Muscle layer of duodenum (tissue), 2 donors: ENCODE data around the gene LMF1.
"Not testable (repeated sequence)": the region's sequence is repeated elsewhere in the genome, so short reads cannot be mapped to it uniquely, and the experiment has no call there.

Experiments used
- H3K27ac ChIP-seq: one replicate; pipeline ENCODE4 v1.7.0; 2013; ENCODE audit warnings: mild to moderate bottlenecking, low read length
- H3K27me3 ChIP-seq: one replicate; pipeline ENCODE4 v1.7.0; 2013; ENCODE audit warnings: low read depth, mild to moderate bottlenecking, control low read depth, low read length
- H3K36me3 ChIP-seq, 2 donors: one replicate each; pipeline ENCODE4 v1.7.0; 2013; ENCODE audit warnings: low read length in 2 of 2, control low read depth in 1 of 2, mild to moderate bottlenecking in 1 of 2; ENCODE audit not compliant: insufficient read depth in 2 of 2, control insufficient read depth in 1 of 2
- H3K4me1 ChIP-seq, 2 donors: one replicate each; pipeline ENCODE4 v1.7.0; 2013; ENCODE audit warnings: low read length in 2 of 2, mild to moderate bottlenecking in 2 of 2, control low read depth in 1 of 2, moderate library complexity in 1 of 2; ENCODE audit not compliant: insufficient read depth in 2 of 2, control insufficient read depth in 1 of 2
- H3K4me3 ChIP-seq, 2 donors: one replicate each; pipeline ENCODE4 v1.7.0; 2013; ENCODE audit warnings: low read length in 2 of 2, low read depth in 1 of 2, mild to moderate bottlenecking in 1 of 2
- H3K9me3 ChIP-seq, 2 donors: one replicate each; pipeline ENCODE4 v1.7.0; 2013; ENCODE audit warnings: low read length in 2 of 2, control low read depth in 1 of 2, mild to moderate bottlenecking in 1 of 2; ENCODE audit not compliant: control insufficient read depth in 1 of 2
- donor health status: healthy.

The LMF1 gene

DNA sequence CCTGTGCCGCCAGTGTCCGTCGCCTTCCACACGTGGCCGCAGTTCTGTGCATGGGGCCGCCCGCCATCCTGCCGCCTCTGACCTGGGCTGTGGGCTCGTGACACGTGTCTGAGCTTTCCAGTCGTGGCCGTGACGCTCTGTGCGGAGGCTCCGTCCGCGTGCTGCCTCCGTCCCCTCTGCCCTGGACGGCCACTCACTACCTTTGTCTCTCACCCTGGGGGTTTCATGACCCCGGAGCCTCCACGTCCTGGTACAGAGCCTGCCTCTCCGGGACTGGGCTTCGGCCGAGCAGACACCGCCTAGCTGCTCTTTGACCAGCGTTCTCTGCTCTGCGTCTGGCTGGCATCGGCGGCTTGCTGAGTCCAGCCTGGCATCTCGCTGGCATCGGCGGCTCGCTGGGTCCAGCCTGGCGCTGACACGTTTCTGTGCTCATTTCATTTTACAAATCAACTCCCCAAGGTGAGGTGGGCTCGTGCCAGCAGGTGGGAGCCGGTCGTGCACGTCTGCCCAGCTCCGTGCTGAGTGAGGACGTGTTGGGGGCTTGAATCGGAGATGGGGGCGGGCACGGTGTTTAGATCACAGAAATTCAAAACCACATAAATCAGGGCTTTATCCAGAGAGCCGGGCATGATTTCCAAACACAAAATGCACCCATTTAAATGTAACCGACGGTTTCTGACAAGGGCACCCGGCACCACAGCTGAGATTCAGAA lies 126.0 kb downstream of the LMF1 start:
- Histone ChIP-seq H3K27me3 (no peaks in the 10 kb centered on the region), H3K9me3 (no peaks in the 10 kb centered on the region), H3K36me3 (no peaks in the 10 kb centered on the region), H3K4me3 (no peak overlapping the region), H3K27ac (no peak overlapping the region), H3K4me1 (no peaks in the 10 kb centered on the region)

DNA sequence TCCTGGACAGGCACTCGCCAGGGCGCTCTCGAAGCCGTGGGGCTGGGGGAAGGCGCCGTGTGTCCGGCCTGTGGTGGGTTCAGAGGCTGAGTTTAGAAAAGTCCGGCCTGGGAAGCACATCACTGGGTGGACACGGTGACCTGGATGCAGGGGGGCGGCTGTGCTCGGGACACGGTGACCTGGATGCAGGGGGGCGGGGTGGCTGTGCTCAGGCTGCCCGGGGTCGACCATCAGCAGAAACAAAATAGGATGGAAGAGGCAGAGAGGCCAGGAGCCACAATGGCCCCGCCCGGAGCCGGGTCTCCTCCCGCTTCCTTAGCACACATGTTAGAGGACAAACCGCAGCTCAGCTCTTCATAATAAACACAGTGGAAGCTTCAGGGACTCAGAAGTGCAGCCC lies 127.0 kb downstream of the LMF1 start:
- Histone ChIP-seq H3K36me3 (no peaks in the 10 kb centered on the region), H3K27me3 (no peaks in the 10 kb centered on the region), H3K9me3 (no peaks in the 10 kb centered on the region), H3K4me3 (no peak overlapping the region), H3K27ac (no peak overlapping the region), H3K4me1 (no peaks in the 10 kb centered on the region)

DNA sequence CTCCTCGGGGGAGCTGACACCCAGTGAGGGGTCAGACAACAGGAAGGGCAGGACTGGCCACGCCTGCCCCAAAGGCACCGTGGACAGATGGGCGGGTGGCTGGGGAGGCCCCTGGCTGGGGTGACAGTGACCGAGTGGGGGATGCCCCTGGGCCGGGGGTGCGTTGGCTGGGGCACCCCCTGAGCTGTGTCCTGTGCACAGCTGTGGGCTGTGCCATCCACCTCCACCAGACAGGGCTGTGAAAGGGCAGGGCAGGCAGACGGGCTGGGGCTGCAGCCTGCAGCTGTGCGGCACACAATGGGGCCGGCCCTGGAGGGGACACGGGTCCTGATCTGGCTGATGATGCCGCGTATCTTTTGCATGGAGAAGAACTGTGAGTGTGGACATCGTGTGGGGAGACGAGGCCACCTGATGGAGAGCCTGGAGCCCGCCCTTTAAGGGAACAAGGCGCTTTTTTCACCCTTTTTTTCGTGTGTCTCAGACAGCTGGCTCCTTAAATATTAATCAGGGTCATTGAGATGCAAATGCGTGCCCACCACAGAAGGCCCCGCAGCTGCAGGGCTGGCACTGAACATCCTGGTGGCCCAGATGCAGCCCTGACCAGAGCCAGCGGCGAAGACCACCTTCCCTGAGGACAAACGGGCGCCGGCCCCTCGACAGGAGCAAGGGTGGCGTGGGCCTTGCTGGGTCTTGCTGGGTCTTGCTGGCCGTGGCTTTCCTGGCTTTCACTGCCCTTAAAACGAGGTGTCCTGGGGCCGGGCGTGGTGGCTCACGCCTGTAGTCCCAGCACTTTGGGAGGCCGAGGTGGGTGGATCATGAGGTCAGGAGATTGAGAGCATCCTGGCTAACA lies 127.8 kb downstream of the LMF1 start:
- H3K36me3 ChIP-seq = no peaks in the 10 kb centered on the region

DNA sequence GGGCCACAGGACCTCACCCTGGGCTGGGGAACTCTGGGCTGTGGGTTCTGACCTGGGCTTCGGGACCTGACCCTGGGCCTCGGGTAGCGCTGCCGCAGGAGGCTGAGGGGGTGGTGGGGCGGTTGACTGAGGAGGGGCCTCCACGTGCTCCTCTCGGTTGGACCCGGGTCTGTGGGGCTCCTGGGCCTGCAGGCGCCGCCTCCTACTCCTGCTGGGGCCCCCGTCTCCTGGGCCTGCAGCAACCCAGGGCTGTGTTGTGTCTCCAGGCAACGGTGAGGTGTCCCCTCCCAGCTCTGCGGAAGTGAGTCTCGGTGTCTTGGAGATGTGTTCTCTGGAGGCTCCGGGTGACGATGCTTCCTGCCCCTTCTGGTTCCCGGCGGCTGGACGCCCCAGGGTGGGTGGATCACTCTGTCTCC lies 128.7 kb downstream of the LMF1 start:
- no peaks in the 10 kb centered on the region for H3K27me3 ChIP-seq

More for the DNA sequence above, 127.8 kb downstream of the LMF1 start:
- Histone ChIP-seq H3K27me3 (no peaks in the 10 kb centered on the region), H3K9me3 (no peaks in the 10 kb centered on the region), H3K4me1 (no peaks in the 10 kb centered on the region), H3K27ac (no peak overlapping the region), H3K4me3 (no peak overlapping the region)

DNA sequence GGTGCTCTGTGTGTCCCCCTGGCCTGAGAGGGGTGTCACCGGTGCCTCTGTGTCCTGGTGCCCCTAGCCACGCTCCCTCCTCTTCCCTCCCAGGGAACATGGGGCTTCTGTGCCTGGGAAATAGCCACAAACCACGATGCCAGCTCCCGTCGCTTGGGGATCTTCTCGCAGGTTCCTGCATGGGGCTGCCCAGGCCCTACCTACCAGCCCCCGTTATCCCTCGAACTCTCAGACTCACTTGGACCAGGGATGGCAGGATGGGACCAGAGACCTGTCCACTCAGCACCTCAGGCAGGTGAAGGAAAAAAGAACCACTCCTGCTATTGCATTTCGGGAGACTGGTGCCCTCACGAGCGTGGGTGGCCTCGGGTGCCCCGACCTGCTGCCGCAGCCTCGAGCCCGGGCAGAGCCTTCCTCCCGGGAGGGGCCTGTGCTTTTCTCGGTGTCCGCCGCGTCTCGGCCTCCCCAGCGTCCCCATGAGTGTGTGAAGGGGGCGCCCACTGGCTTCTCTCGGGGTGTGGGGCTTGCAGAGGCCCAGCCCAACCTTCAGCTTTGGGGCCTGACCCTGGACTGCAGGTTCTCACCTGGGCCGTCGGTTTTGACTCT lies 129.2 kb downstream of the LMF1 start:
- Histone ChIP-seq H3K4me3 (no peak overlapping the region), H3K27me3 (no peaks in the 10 kb centered on the region)

More for the DNA sequence above, 128.7 kb downstream of the LMF1 start:
- no peaks in the 10 kb centered on the region for H3K4me1 ChIP-seq
- H3K9me3 ChIP-seq = peaks cover 0 to under 1% of the 10 kb centered on the region in 2 donors
- H3K27ac ChIP-seq = no peak overlapping the region
- H3K4me3 ChIP-seq = no peak overlapping the region
- no peaks in the 10 kb centered on the region for H3K36me3 ChIP-seq

DNA sequence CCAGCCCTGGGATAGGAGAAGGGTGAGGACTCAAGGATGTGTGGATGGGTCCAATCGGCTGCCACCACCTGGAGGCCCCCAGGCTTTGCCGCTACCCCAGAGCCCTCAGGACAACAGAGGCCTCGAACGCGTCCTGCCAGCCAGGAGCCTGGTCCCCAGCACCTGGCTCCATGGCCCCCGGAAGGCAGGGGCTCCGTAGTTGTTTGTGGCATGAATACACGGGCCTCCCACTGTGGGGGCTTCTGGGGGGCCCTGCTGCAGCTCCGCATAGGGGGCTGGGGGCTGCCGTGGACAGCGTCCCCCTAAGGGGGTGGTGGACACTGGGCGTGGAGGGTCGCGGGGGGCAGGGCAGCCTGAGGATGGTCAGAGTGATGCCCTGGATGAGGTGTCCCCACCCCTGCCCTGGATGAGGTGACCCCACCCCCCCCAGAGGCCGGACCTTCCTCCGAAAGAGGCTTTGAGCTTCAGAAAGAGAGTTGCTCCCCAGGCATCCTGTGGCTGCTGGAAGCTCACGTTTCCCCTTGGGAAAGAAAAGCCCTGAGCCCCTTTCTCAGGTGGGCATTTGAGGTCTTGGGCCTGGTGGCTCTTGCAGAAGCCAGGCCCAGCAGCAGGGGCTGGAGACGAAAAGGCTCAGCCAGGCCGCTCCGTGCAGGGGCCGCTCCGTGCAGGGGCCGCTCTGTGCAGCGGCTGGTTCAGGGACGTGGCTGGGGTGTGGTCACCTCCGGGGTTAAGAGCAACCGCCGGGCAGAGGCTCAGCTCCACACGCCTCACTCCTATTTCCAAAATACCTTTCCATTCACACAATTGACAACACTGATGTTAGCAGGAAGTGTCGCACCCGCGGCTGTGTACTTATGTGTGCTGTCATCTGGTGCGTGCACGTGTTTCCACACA lies 130.0 kb downstream of the LMF1 start:
- H3K27me3 ChIP-seq = no peaks in the 10 kb centered on the region

More for the DNA sequence above, 129.2 kb downstream of the LMF1 start:
- Histone ChIP-seq H3K9me3 (peaks cover 1 to 6% of the 10 kb centered on the region in 2 donors), H3K36me3 (no peaks in the 10 kb centered on the region), H3K27ac (no peak overlapping the region), H3K4me1 (no peaks in the 10 kb centered on the region)

DNA sequence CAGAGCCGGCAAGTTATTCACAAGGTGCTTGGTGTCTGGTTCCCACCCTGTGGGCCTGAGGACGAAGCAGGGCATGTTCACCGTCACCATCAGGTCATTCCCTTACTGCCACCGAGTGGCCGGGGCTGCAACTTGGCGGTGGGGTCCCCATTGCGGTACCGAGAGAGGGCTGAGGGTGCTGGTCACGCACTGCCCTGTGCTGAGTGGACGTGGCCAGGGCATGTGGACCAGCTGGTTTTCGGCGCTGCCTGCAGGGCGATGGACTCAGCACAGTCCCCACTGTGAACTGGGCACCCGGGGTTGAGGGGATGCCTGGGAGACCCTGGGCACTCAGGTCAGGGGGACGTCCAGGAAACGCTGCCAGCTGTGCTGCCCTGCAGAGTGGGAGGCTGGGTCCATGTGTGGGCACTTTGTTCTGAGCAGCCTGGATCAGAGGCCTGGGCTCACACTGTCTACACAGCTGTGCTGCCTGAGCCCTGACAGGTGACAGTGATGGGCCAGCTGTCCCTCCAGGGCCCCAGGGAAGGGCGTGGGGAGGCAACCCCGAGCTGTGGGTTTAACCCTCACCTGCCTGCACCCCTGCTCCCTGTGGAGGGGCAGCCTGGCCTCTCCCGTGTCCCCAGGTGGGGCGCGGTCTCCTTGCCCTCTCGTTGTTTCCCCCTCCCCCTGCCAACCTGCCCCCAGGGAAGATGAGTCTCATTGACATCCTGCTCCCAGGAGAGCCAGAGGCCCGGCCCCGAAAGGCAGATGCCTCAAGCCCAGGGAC lies 131.0 kb downstream of the LMF1 start:
- Histone ChIP-seq H3K9me3 (peaks cover 10 to 21% of the 10 kb centered on the region in 2 donors), H3K36me3 (no peaks in the 10 kb centered on the region), H3K4me1 (no peaks in the 10 kb centered on the region), H3K4me3 (no peak overlapping the region), H3K27ac (no peak overlapping the region), H3K27me3 (no peaks in the 10 kb centered on the region)

More for the DNA sequence above, 130.0 kb downstream of the LMF1 start:
- Histone ChIP-seq H3K27ac (no peak overlapping the region), H3K36me3 (no peaks in the 10 kb centered on the region), H3K9me3 (peaks cover 9 to 12% of the 10 kb centered on the region in 2 donors), H3K4me3 (no peak overlapping the region), H3K4me1 (no peaks in the 10 kb centered on the region)

DNA sequence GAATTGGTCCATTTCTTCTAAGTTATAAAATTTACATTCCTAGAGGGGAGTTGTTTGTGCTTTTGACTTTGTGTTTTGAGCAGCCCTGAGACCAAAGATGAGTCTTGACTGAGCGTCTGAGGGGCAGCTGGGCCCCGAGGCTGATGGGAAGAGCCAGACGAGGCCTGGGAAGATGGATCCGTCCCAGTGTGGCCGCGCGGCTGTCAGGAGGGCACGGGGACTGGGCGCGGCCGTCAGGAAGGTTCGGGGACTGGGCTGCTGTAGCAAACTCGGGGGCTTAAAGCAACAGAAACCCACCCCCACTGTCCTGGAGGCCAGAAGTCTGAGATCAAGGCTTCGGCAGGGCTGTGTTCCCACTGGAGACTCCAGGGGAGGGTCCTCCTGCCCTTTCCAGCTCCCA lies 132.0 kb downstream of the LMF1 start:
- H3K9me3 ChIP-seq = peaks cover 10 to 30% of the 10 kb centered on the region in 2 donors
- H3K4me3 ChIP-seq = no peak overlapping the region
- no peaks in the 10 kb centered on the region for H3K36me3 ChIP-seq
- no peak overlapping the region for H3K27ac ChIP-seq
- H3K27me3 ChIP-seq = no peaks in the 10 kb centered on the region
- H3K4me1 ChIP-seq = no peaks in the 10 kb centered on the region

DNA sequence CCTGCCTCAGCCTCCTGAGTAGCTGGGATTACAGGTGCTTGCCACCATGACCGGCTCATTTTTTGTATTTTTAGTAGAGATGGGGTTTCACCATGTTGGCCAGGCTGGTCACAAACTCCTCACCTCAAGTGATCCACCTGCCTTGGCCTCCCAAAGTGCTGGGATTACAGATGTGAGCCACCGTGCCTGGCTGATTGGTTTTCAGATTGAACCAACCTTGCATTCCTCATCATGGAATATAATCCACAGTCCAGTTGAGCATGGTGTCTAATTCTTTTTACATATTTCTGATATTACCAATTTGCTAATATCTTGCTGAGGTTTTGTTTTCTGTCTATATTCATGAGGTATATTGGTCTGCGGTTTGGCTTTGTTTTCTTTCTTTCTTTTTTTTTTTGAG lies 134.0 kb downstream of the LMF1 start:
- H3K4me3 ChIP-seq, H3K27ac ChIP-seq, H3K4me1 ChIP-seq, H3K36me3 ChIP-seq, H3K27me3 ChIP-seq: not testable (repeated sequence)
- H3K9me3 ChIP-seq = peaks cover 10 to 34% of the 10 kb centered on the region in 2 donors

DNA sequence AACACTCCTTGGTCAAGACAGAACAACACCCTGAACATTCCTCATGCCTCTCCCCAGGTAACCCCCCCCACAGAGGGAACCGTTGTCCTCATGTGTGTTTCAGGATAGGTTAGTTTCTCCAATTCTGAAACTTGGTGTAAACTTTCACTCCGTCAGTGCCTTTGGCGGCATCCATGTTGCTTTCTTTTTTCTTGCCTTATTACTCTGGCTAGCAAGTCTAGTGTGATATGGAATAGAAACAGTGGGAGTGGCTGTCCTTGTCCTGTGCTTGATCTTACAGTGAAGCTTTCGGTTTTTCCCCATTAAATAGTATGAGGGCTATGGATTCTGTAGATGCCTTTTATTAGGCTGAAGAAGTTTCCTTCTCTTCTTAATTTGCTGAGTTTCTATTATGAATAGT lies 134.6 kb downstream of the LMF1 start:
- H3K27me3 ChIP-seq = no peaks in the 10 kb centered on the region
- H3K36me3 ChIP-seq = no peaks in the 10 kb centered on the region
- no peaks in the 10 kb centered on the region for H3K4me1 ChIP-seq
- peaks cover 10 to 34% of the 10 kb centered on the region in 2 donors for H3K9me3 ChIP-seq
- no peak overlapping the region for H3K27ac ChIP-seq
- peak overlapping the region in 1 of 2 donors; percentile 40 for H3K4me3 ChIP-seq
